Activated CD4-positive, alpha-beta T cell treated with anti-CD3 and anti-CD28 coated beads, Interleukin-2, amount 10 ng/mL, durations not matched to agents 7 days and 5 days (primary cell): ENCODE measurements around the gene CCDC120. TPM values are rescaled to one million over a fixed set of nuclear protein-coding genes. Genes with fewer than 3 reads are reported as not detected.

Experiments
- CTCF ChIA-PET: fragments of 350-600 bp; sonication (Branson Sonifier 250); formaldehyde crosslinking; loops from one replicate; lab custom pipeline; 2021; ENCODE audit warnings: antibody characterized with exemption; lab: Charles Lee
- POLR2A ChIA-PET: fragments of 350-600 bp; sonication (Branson Sonifier 250); formaldehyde crosslinking; loops from one replicate; lab custom pipeline; 2021; ENCODE audit warnings: antibody characterized with exemption; lab: Charles Lee
- DNase-seq: peaks from one replicate; pipeline ENCODE4 v3.0.0-alpha.2; 2020
- H3K27ac Mint-ChIP-seq: one replicate; pipeline ENCODE4 v1.8.0; 2021; ENCODE audit warnings: mild to moderate bottlenecking, moderate library complexity, mixed read lengths
- H3K27me3 Mint-ChIP-seq: one replicate; pipeline ENCODE4 v1.8.0; 2021; ENCODE audit warnings: mixed read lengths
- H3K36me3 Mint-ChIP-seq: one replicate; pipeline ENCODE4 v1.8.0; 2021; ENCODE audit warnings: low read depth, mixed read lengths
- H3K4me1 Mint-ChIP-seq: one replicate; pipeline ENCODE4 v1.8.0; 2021; ENCODE audit warnings: mixed read lengths
- H3K4me3 Mint-ChIP-seq: one replicate; pipeline ENCODE4 v1.8.0; 2021; ENCODE audit warnings: mild to moderate bottlenecking, moderate library complexity, mixed read lengths
- H3K9me3 Mint-ChIP-seq: one replicate; pipeline ENCODE4 v1.8.0; 2021; ENCODE audit warnings: mixed read lengths
- total RNA-seq, 2 experiments: library from RNA; stranded (reverse); gene quantifications; one replicate each; pipeline ENCODE4 v1.2.3, GENCODE V29; 2021

The CCDC120 gene
- 1 to 10 TPM; 5.5 to 5.9 TPM for total RNA-seq

GRCh38 chrX:49058794-49059193, at the start of gene CCDC120:
CCDC120 (plus strand) TSS chrX:49058999; CDS start chrX:49062042, 3,043 bp downstream.
- ChIA-PET POLR2A (no interaction called here), CTCF (interaction anchor here (1.6 kb wide), 1 partner anchor 15 kb away, joined by 4 read pairs; no protein-coding TSS in a partner anchor)
- Mint-ChIP-seq H3K27me3 (no peaks in the 10 kb centered on the region), H3K4me1 (peaks cover 22% of the 10 kb centered on the region), H3K4me3 (no peak within 1 kb of the TSS), H3K36me3 (no peaks in the 10 kb centered on the region), H3K9me3 (no peaks in the 10 kb centered on the region), H3K27ac (no peak within 1 kb of the TSS)
- no peak for DNase-seq

GRCh38 chrX:49019050-49019449, 39.7 kb upstream of the CCDC120 start:
- peaks cover 4% of the 10 kb centered on the region for H3K4me1 Mint-ChIP-seq
- CTCF ChIA-PET, result interaction anchor here (0.6 kb wide), 1 partner anchor 789 kb away, joined by 3 read pairs; no protein-coding TSS in a partner anchor

GRCh38 chrX:49019599-49020249, 39.1 kb upstream of the CCDC120 start:
- H3K4me3 Mint-ChIP-seq, result no peak overlapping the region
- H3K9me3 Mint-ChIP-seq, result no peaks in the 10 kb centered on the region
- POLR2A ChIA-PET, result interaction anchor here (0.6 kb wide), 1 partner anchor 58 kb away, joined by 7 read pairs; no protein-coding TSS in a partner anchor
- H3K4me1 Mint-ChIP-seq, result peaks cover 4% of the 10 kb centered on the region
- H3K36me3 Mint-ChIP-seq, result peaks cover 4% of the 10 kb centered on the region
- H3K27ac Mint-ChIP-seq, result no peak overlapping the region
- DNase-seq, result no peak
- CTCF ChIA-PET, result interaction anchor here (0.6 kb wide), 1 partner anchor 790 kb away, joined by 3 read pairs; no protein-coding TSS in a partner anchor
- no peaks in the 10 kb centered on the region for H3K27me3 Mint-ChIP-seq

More at GRCh38 chrX:49019050-49019449, 39.7 kb upstream of the CCDC120 start:
- POLR2A ChIA-PET, result interaction anchor here (0.6 kb wide), 1 partner anchor 57 kb away, joined by 7 read pairs; no protein-coding TSS in a partner anchor
- no peak for DNase-seq
- Mint-ChIP-seq H3K4me3 (no peak overlapping the region), H3K27ac (no peak overlapping the region), H3K27me3 (no peaks in the 10 kb centered on the region), H3K36me3 (no peaks in the 10 kb centered on the region), H3K9me3 (no peaks in the 10 kb centered on the region)

- ChIA-PET POLR2A (no interaction called here), CTCF (no interaction called here)
- Mint-ChIP-seq H3K36me3 (peaks cover 10% of the 10 kb centered on the region), H3K9me3 (no peaks in the 10 kb centered on the region), H3K27ac (no peak overlapping the region), H3K4me3 (no peak overlapping the region), H3K4me1 (no peaks in the 10 kb centered on the region), H3K27me3 (no peaks in the 10 kb centered on the region)
- no peak for DNase-seq
Measured at GRCh38 chrX:49029876-49030275, 28.9 kb upstream of the CCDC120 start.

GRCh38 chrX:49030283-49030682, 28.5 kb upstream of the CCDC120 start:
- no peak for DNase-seq

GRCh38 chrX:49037883-49038475, 20.8 kb upstream of the CCDC120 start:
- DNase-seq, result no peak
- Mint-ChIP-seq H3K27me3 (no peaks in the 10 kb centered on the region), H3K27ac (no peak overlapping the region), H3K36me3 (peaks cover 22% of the 10 kb centered on the region), H3K9me3 (no peaks in the 10 kb centered on the region), H3K4me1 (peaks cover 37% of the 10 kb centered on the region), H3K4me3 (no peak overlapping the region)
- CTCF ChIA-PET, result no interaction called here
- POLR2A ChIA-PET, result no interaction called here

More at GRCh38 chrX:49030283-49030682, 28.5 kb upstream of the CCDC120 start:
- no peaks in the 10 kb centered on the region for H3K9me3 Mint-ChIP-seq
- H3K4me3 Mint-ChIP-seq, result no peak overlapping the region
- peaks cover 10% of the 10 kb centered on the region for H3K36me3 Mint-ChIP-seq
- H3K27me3 Mint-ChIP-seq, result no peaks in the 10 kb centered on the region
- POLR2A ChIA-PET, result no interaction called here
- no peak overlapping the region for H3K27ac Mint-ChIP-seq
- no peaks in the 10 kb centered on the region for H3K4me1 Mint-ChIP-seq
- CTCF ChIA-PET, result no interaction called here

GRCh38 chrX:49039598-49040375, 19.0 kb upstream of the CCDC120 start:
- CTCF ChIA-PET, result interaction anchor here (0.6 to 1.0 kb wide), 2 partner anchors 13 to 22 kb away, joined by 3 read pairs; no protein-coding TSS in a partner anchor
- POLR2A ChIA-PET, result interaction anchor here (0.7 kb wide), 1 partner anchor 38 kb away, joined by 3 read pairs; the partner anchor contains the start of gene GRIPAP1
- H3K27ac Mint-ChIP-seq, result peak overlapping the region; percentile 87
- H3K27me3 Mint-ChIP-seq, result no peaks in the 10 kb centered on the region
- H3K9me3 Mint-ChIP-seq, result no peaks in the 10 kb centered on the region
- peaks cover 46% of the 10 kb centered on the region for H3K4me1 Mint-ChIP-seq
- DNase-seq, result peak; percentile 48
- peak overlapping the region; percentile 50 for H3K4me3 Mint-ChIP-seq
- H3K36me3 Mint-ChIP-seq, result peaks cover 19% of the 10 kb centered on the region

GRCh38 chrX:49040376-49040955, 18.3 kb upstream of the CCDC120 start:
- Mint-ChIP-seq H3K27me3 (no peaks in the 10 kb centered on the region), H3K36me3 (peaks cover 18% of the 10 kb centered on the region), H3K9me3 (no peaks in the 10 kb centered on the region), H3K4me1 (peaks cover 46% of the 10 kb centered on the region), H3K27ac (peak overlapping the region; percentile 87), H3K4me3 (peak overlapping the region; percentile 50)
- ChIA-PET POLR2A (no interaction called here), CTCF (interaction anchor here (1.0 to 1.2 kb wide), 2 partner anchors 13 to 15 kb away, joined by 3 read pairs; no protein-coding TSS in a partner anchor)
- DNase-seq, result no peak

GRCh38 chrX:49041744-49042580, 16.8 kb upstream of the CCDC120 start:
- peak overlapping the region; percentile 90 for H3K4me3 Mint-ChIP-seq
- peak; percentile 7 for DNase-seq
- H3K4me1 Mint-ChIP-seq, result peaks cover 46% of the 10 kb centered on the region

GRCh38 chrX:49042581-49043219, 16.1 kb upstream of the CCDC120 start:
- H3K9me3 Mint-ChIP-seq, result no peaks in the 10 kb centered on the region
- CTCF ChIA-PET, result interaction anchor here (1.0 kb wide), 1 partner anchor 27 kb away, joined by 3 read pairs; no protein-coding TSS in a partner anchor
- H3K4me3 Mint-ChIP-seq, result peak overlapping the region; percentile 90
- H3K36me3 Mint-ChIP-seq, result peaks cover 17% of the 10 kb centered on the region
- POLR2A ChIA-PET, result no interaction called here
- peaks cover 46% of the 10 kb centered on the region for H3K4me1 Mint-ChIP-seq
- DNase-seq, result peak; percentile 6
- H3K27me3 Mint-ChIP-seq, result no peaks in the 10 kb centered on the region
- H3K27ac Mint-ChIP-seq, result peak overlapping the region; percentile 95

More at GRCh38 chrX:49041744-49042580, 16.8 kb upstream of the CCDC120 start:
- Mint-ChIP-seq H3K36me3 (peaks cover 18% of the 10 kb centered on the region), H3K9me3 (no peaks in the 10 kb centered on the region), H3K27me3 (no peaks in the 10 kb centered on the region), H3K27ac (peak overlapping the region; percentile 95)
- ChIA-PET POLR2A (no interaction called here), CTCF (interaction anchor here (0.6 to 1.2 kb wide), 3 partner anchors 14 to 116 kb away, joined by 3 read pairs; no protein-coding TSS in a partner anchor)
